GM23248 (cell line): ENCODE measurements around the gene ANKRD11.

ENCODE experiments used
- EZH2 ChIP-seq: fragments of 200-600 bp; sonication (generic); IDR thresholded peaks from 2 replicates; pipeline ENCODE4 v1.6.1; 2018; ENCODE audit warnings: antibody characterized with exemption, mild to moderate bottlenecking; ENCODE audit not compliant: insufficient read depth, poor library complexity, severe bottlenecking
- EZH2phosphoT487 ChIP-seq: fragments of 200-600 bp; sonication (generic); IDR thresholded peaks from 2 replicates; pipeline ENCODE4 v1.6.1; 2018; ENCODE audit warnings: antibody characterized with exemption, moderate library complexity, mild to moderate bottlenecking, low read depth; ENCODE audit not compliant: insufficient read depth

DNA sequence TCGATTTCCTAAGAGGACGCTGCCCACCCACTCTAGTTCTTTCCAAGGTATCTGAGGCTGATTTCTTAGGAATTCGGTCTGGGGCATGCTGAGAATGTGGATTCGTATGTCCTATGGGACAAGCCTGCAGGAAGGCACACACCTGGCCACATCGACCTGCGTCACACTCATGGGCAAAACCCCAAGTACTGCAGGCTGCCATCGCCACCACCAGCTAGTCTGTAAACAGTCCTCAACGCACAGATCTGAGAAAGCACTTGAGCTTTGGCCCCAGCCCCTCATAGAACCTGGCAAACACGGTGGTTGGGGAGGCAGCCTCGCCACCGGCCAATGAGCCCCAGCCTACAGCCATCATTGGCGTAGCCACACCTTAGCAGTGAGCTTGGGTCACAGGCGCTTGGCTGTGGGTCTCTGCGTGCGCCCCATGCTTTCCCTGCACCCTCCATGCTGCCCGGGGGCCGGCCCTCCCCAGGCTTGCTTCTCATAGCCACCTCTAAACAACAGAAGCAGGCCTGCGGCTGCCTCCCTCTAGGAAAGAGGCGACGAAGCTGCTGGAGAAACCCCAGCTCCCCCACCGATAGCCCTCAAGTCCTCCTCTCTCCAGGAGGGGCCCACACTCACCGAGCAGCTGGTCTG, 197.8 kb downstream of the ANKRD11 start:
- TF ChIP-seq EZH2 (no peak), EZH2phosphoT487 (no peak)
